ENCODE results near the gene OR1L4. TPM values are rescaled to one million over a fixed set of nuclear protein-coding genes. Genes with fewer than 3 reads are reported as not detected.

OR1L4 gene
- total RNA-seq, 1 experiment from 2014 or later = not detected

DNA sequence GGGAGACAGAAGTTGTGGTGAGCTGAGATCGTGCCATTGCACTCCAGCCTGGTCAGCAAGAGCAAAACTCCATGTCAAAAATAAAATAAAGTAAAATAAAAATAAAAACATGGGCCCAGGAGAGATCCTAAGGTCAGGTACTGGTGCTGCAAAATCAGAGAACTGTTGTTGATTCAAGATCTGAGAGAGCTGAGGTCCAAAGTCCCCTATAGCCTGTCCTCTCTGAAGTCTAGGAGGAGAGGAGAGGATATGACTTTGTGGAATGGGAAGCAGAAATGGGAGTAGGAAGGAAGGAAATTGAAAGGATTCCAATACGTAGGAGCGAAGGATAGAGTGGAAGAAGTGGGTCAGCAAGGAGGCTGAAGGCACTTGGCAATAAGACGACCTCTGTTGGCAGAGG, 4.6 kb upstream of the OR1L4 start:
- no peaks in the 10 kb centered on the region for H3K4me1 ChIP-seq (ENCODE audit: control insufficient read depth in 1 of 2, insufficient read depth in 2 of 2, low read length in 2 of 2)
- RAD21 ChIA-PET (ENCODE audit: low non-redundant PET in 1 of 2, low total read pairs in 2 of 2, uncharacterized antibody in 2 of 2, unreplicated experiment in 2 of 2) = no interaction called here
- no peak for ATAC-seq

More for the DNA sequence above, 4.6 kb upstream of the OR1L4 start:
- TF ChIP-seq, protein P1, sequence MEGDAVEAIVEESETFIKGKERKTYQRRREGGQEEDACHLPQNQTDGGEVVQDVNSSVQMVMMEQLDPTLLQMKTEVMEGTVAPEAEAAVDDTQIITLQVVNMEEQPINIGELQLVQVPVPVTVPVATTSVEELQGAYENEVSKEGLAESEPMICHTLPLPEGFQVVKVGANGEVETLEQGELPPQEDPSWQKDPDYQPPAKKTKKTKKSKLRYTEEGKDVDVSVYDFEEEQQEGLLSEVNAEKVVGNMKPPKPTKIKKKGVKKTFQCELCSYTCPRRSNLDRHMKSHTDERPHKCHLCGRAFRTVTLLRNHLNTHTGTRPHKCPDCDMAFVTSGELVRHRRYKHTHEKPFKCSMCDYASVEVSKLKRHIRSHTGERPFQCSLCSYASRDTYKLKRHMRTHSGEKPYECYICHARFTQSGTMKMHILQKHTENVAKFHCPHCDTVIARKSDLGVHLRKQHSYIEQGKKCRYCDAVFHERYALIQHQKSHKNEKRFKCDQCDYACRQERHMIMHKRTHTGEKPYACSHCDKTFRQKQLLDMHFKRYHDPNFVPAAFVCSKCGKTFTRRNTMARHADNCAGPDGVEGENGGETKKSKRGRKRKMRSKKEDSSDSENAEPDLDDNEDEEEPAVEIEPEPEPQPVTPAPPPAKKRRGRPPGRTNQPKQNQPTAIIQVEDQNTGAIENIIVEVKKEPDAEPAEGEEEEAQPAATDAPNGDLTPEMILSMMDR (IDR thresholded peaks at IDR 0.05 in 2 of 3, conservative IDR thresholded peaks at IDR 0.05 in 1 of 3; ENCODE audit: borderline replicate concordance in 1 of 3, insufficient read depth in 1 of 3, low read depth in 2 of 3, low read length in 2 of 3) = no peak
- TF ChIP-seq EZH2 (IDR thresholded peaks at IDR 0.05) = no peak
- no peak for TF ChIP-seq ZBTB33 (IDR thresholded peaks at IDR 0.05; ENCODE audit: extremely low read depth, insufficient replicate concordance, low read length)
- no peak for TF ChIP-seq CBX3 (IDR thresholded peaks at IDR 0.05; ENCODE audit: low read depth)
- no peak for TF ChIP-seq POLR2A (IDR thresholded peaks at IDR 0.05; ENCODE audit: borderline replicate concordance, extremely low read depth, insufficient read depth, insufficient read length)
- TF ChIP-seq EGR1 (IDR thresholded peaks at IDR 0.05; ENCODE audit: low read depth) = no peak
- TF ChIP-seq ZFX (IDR thresholded peaks at IDR 0.05) = no peak
- TF ChIP-seq SIN3A (IDR thresholded peaks at IDR 0.05; ENCODE audit: low read depth) = no peak
- no peak for TF ChIP-seq SP1 (IDR thresholded peaks at IDR 0.05; ENCODE audit: low read depth)
- TF ChIP-seq, protein P2, sequence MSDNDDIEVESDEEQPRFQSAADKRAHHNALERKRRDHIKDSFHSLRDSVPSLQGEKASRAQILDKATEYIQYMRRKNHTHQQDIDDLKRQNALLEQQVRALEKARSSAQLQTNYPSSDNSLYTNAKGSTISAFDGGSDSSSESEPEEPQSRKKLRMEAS (IDR thresholded peaks at IDR 0.05) = no peak
- TF ChIP-seq RAD21 (IDR thresholded peaks at IDR 0.05; ENCODE audit: low read depth) = no peak
- TF ChIP-seq TCF7L2 (IDR thresholded peaks at IDR 0.05; ENCODE audit: borderline replicate concordance, extremely low read depth, insufficient read depth, insufficient read length) = no peak
- TF ChIP-seq SRF (IDR thresholded peaks at IDR 0.05; ENCODE audit: low read depth) = no peak
- TF ChIP-seq JUND (IDR thresholded peaks at IDR 0.05) = no peak
- no peak for TF ChIP-seq EZH2phosphoT487 (IDR thresholded peaks at IDR 0.05; ENCODE audit: borderline replicate concordance)
- no peaks in the 10 kb centered on the region for H3K27me3 ChIP-seq (ENCODE audit: insufficient read depth, low read length)
- H3K36me3 ChIP-seq (ENCODE audit: control insufficient read depth in 1 of 2, insufficient read depth in 2 of 2, low read length in 2 of 2) = no peaks in the 10 kb centered on the region
- no TSS peak for BruUV-seq (replicated peaks)
- no peak overlapping the region for H3K9ac ChIP-seq (ENCODE audit: low read length)
- intact Hi-C loops (cut with micrococcal nuclease) = no loop called here
- ChIA-PET CTCF (no interaction called here), POLR2A (no interaction called here)
- H3K9me2 ChIP-seq (ENCODE audit: insufficient read depth) = no peaks in the 10 kb centered on the region
- no peak overlapping the region for H3K4me3 ChIP-seq (replicated peaks in 1 of 2; ENCODE audit: low read depth in 1 of 2, low read length in 2 of 2)
- H3K27ac ChIP-seq (ENCODE audit: low read depth, low read length) = no peak overlapping the region
- no peaks in the 10 kb centered on the region for H3K79me2 ChIP-seq (ENCODE audit: insufficient read depth, low read length)
- no peak overlapping the region for H3K4me2 ChIP-seq (ENCODE audit: low read length)
- H4K20me1 ChIP-seq (ENCODE audit: insufficient read depth) = no peaks in the 10 kb centered on the region
- no peak for DNase-seq (ENCODE audit: low read depth, low spot score)
- H3K9me3 ChIP-seq (ENCODE audit: control insufficient read depth in 1 of 2, insufficient read depth in 1 of 2, low read depth in 1 of 2, low read length in 2 of 2) = no peaks in the 10 kb centered on the region
- no peak overlapping the region for H2AFZ ChIP-seq (ENCODE audit: low read depth, low read length, poor library complexity, severe bottlenecking)

All from HCT116 (cell line).